PC-3 (cell line): Measurements from ENCODE around the gene SENP5. TPM values are rescaled to one million over a fixed set of nuclear protein-coding genes. Genes with fewer than 3 reads are reported as not detected.

Source experiments
- ATAC-seq: fragments of 200-7000 bp; cut with Tn5 transposase; 2 replicates; pipeline ENCODE4 v1.9.1; 2020; ENCODE audit warnings: mild to moderate bottlenecking, moderate library complexity
- BruUV-seq: library from RNA; stranded (reverse); fragments of 400-500 nt; replicated peaks from 2 replicates; lab custom pipeline; 2021; lab: Mats Ljungman, UMichigan
- CTCF ChIA-PET: fragments of 300-600 bp; sonication (Branson Sonifier 250); formaldehyde crosslinking; loops from one replicate; lab custom pipeline; 2022; ENCODE audit warnings: antibody characterized with exemption; lab: Charles Lee
- POLR2A ChIA-PET: fragments of 300-600 bp; sonication (Branson Sonifier 250); formaldehyde crosslinking; loops from one replicate; lab custom pipeline; 2022; ENCODE audit warnings: antibody characterized with exemption; ENCODE audit not compliant: unreplicated experiment; lab: Charles Lee
- DNase-seq: peaks from one replicate; pipeline ENCODE4 v3.0.0-alpha.2; 2015
- H2AFZ ChIP-seq: fragments of 300-600 bp; sonication (generic); 2 replicates; pipeline ENCODE4 v1.6.0; 2016; ENCODE audit warnings: antibody characterized with exemption, low read length
- H3F3A ChIP-seq: fragments of 300-600 bp; sonication (generic); one replicate; pipeline ENCODE4 v1.6.0; 2017; ENCODE audit warnings: antibody characterized with exemption, low read length, control low read depth, mild to moderate bottlenecking; ENCODE audit not compliant: unreplicated experiment
- H3K27ac ChIP-seq: fragments of 300-600 bp; sonication (generic); 2 replicates; pipeline ENCODE4 v1.5.1; 2016; ENCODE audit warnings: mild to moderate bottlenecking, low read length
- H3K27me3 ChIP-seq: fragments of 300-600 bp; sonication (generic); 2 replicates; pipeline ENCODE4 v1.6.1; 2016; ENCODE audit warnings: low read length, mixed read lengths
- H3K36me3 ChIP-seq: fragments of 300-600 bp; sonication (generic); 2 replicates; pipeline ENCODE4 v1.6.1; 2016; ENCODE audit warnings: low read depth, mixed run types, low read length, mixed read lengths
- H3K4me1 ChIP-seq: fragments of 300-600 bp; sonication (generic); 2 replicates; pipeline ENCODE4 v1.5.1; 2016; ENCODE audit warnings: low read length; ENCODE audit not compliant: insufficient read depth
- H3K4me2 ChIP-seq: fragments of 300-600 bp; sonication (generic); 2 replicates; pipeline ENCODE4 v1.6.0; 2016; ENCODE audit warnings: low read length
- H3K4me3 ChIP-seq: fragments of 300-600 bp; sonication (generic); 2 replicates; pipeline ENCODE4 v1.5.1; 2016; ENCODE audit warnings: mild to moderate bottlenecking, low read length, mixed read lengths
- H3K79me2 ChIP-seq: fragments of 300-600 bp; sonication (generic); 2 replicates; pipeline ENCODE4 v1.6.1; 2017; ENCODE audit warnings: low read length, mixed read lengths
- H3K9ac ChIP-seq: fragments of 300-600 bp; sonication (generic); 2 replicates; pipeline ENCODE4 v1.6.0; 2016; ENCODE audit warnings: mild to moderate bottlenecking, low read length
- H3K9me2 ChIP-seq: fragments of 300-600 bp; sonication (generic); replicated peaks from 2 replicates; pipeline ENCODE4 v1.6.1; 2016; ENCODE audit warnings: mixed run types, low read length, mixed read lengths
- H3K9me3 ChIP-seq: fragments of 300-600 bp; sonication (generic); 2 replicates; pipeline ENCODE4 v1.6.1; 2016; ENCODE audit warnings: low read length, mixed read lengths
- H4K20me1 ChIP-seq: fragments of 300-600 bp; sonication (generic); 2 replicates; pipeline ENCODE4 v1.6.1; 2016; ENCODE audit warnings: low read length, mixed read lengths
- CTCF ChIP-seq: fragments of 300-600 bp; sonication (generic); conservative IDR thresholded peaks from 2 replicates; pipeline ENCODE4 v1.5.1; 2017; ENCODE audit warnings: antibody characterized with exemption, low read depth, mild to moderate bottlenecking, low read length
- EZH2 ChIP-seq: fragments of 300-600 bp; sonication (generic); IDR thresholded peaks from one replicate; pipeline ENCODE4 v1.6.1; 2017; ENCODE audit warnings: antibody characterized with exemption, mild to moderate bottlenecking, low read length; ENCODE audit not compliant: unreplicated experiment
- EZH2phosphoT487 ChIP-seq: fragments of 300-600 bp; sonication (generic); IDR thresholded peaks from 2 replicates; pipeline ENCODE4 v1.6.1; 2018; ENCODE audit warnings: mild to moderate bottlenecking, antibody characterized with exemption, low read length, borderline replicate concordance
- intact Hi-C: fragments of 100-400 bp; cut with micrococcal nuclease; formaldehyde crosslinking; loops from 2 replicates; pipeline ENCODE4 v1.9.0; 2023
- total RNA-seq: library from RNA; depleted of rRNA; stranded (reverse); fragments of >200 nt; gene quantifications from 2 replicates; pipeline ENCODE4 v1.2.3, GENCODE V29; 2014

The SENP5 gene
- total RNA-seq, 1 experiment from 2014 or later, result 34.2 TPM

- intact Hi-C loops, result no loop called here
- no peak overlapping the region for H3K9ac ChIP-seq
- H3K4me2 ChIP-seq, result no peak overlapping the region
- ChIA-PET CTCF (no interaction called here), POLR2A (no interaction called here)
- H4K20me1 ChIP-seq, result no peaks in the 10 kb centered on the region
- no peaks in the 10 kb centered on the region for H3F3A ChIP-seq
- BruUV-seq, result no TSS peak
- TF ChIP-seq CTCF, result no peak
- no peak overlapping the region for H3K4me3 ChIP-seq
- H3K36me3 ChIP-seq, result no peaks in the 10 kb centered on the region
- H3K9me3 ChIP-seq, result no peaks in the 10 kb centered on the region
- peaks cover 6% of the 10 kb centered on the region; the same call in 1 of the 2 replicates for H3K4me1 ChIP-seq
- no peak for ATAC-seq
- H3K27me3 ChIP-seq, result no peaks in the 10 kb centered on the region
- H3K9me2 ChIP-seq, result no peaks in the 10 kb centered on the region
- no peak overlapping the region for H2AFZ ChIP-seq
- DNase-seq, result no peak
- no peak overlapping the region for H3K27ac ChIP-seq
- H3K79me2 ChIP-seq, result 0 out of 2 replicates have a peak, but pooled peaks cover 5% of the 10 kb centered on the region
Measured at GRCh38 chr3:196965804-196966173, 98.1 kb downstream of the SENP5 start.

- Histone ChIP-seq H3K27me3 (no peaks in the 10 kb centered on the region), H3K79me2 (0 out of 2 replicates have a peak, but pooled peaks cover 5% of the 10 kb centered on the region), H3K9ac (no peak overlapping the region), H3K4me2 (no peak overlapping the region), H3K27ac (no peak overlapping the region), H3K9me3 (no peaks in the 10 kb centered on the region), H3F3A (no peaks in the 10 kb centered on the region), H3K4me1 (peaks cover 6% of the 10 kb centered on the region; the same call in 1 of the 2 replicates), H3K36me3 (no peaks in the 10 kb centered on the region), H2AFZ (no peak overlapping the region), H4K20me1 (no peaks in the 10 kb centered on the region), H3K9me2 (no peaks in the 10 kb centered on the region), H3K4me3 (no peak overlapping the region)
- ChIA-PET CTCF (no interaction called here), POLR2A (no interaction called here)
- DNase-seq (no peak), ATAC-seq (no peak)
- no peak for TF ChIP-seq CTCF
- no peak for TF ChIP-seq EZH2phosphoT487
- TF ChIP-seq EZH2, result no peak
- intact Hi-C loops, result no loop called here
- no TSS peak for BruUV-seq
Measured at GRCh38 chr3:196966526-196967401, 99.0 kb downstream of the SENP5 start.
